GM19328 (cell line): ENCODE data around the gene MARCHF3.
A peak's percentile ranks its signal among the peaks of the same experiment; 100 is the strongest.

Experiments
- ATAC-seq: cut with Tn5 transposase; IDR thresholded peaks from one replicate; pipeline ENCODE4 v1.9.1; 2021; ENCODE audit warnings: mild to moderate bottlenecking, moderate library complexity; ENCODE audit not compliant: unreplicated experiment

The MARCHF3 gene

GRCh38 chr5:126884269-126884819, 146.0 kb downstream of the MARCHF3 start:
- ATAC-seq: no peak

- no peak for ATAC-seq
Observed at GRCh38 chr5:126883564-126884245, 146.7 kb downstream of the MARCHF3 start.

GRCh38 chr5:126881821-126882600, 148.3 kb downstream of the MARCHF3 start:
- no peak for ATAC-seq

GRCh38 chr5:126878634-126879033, 151.7 kb downstream of the MARCHF3 start:
- no peak for ATAC-seq

GRCh38 chr5:126878085-126878484, 152.3 kb downstream of the MARCHF3 start:
- ATAC-seq: no peak

- ATAC-seq: no peak
Observed at GRCh38 chr5:126877602-126878001, 152.8 kb downstream of the MARCHF3 start.

GRCh38 chr5:126875303-126875785, 155.0 kb downstream of the MARCHF3 start:
- ATAC-seq: no peak

- no peak for ATAC-seq
Observed at GRCh38 chr5:126872561-126873354, 157.6 kb downstream of the MARCHF3 start.

- no peak for ATAC-seq
Observed at GRCh38 chr5:126871441-126871840, 158.9 kb downstream of the MARCHF3 start.

GRCh38 chr5:126869005-126869451, 161.3 kb downstream of the MARCHF3 start:
- ATAC-seq: peak; percentile 69

GRCh38 chr5:126868338-126869004, 161.9 kb downstream of the MARCHF3 start:
- no peak for ATAC-seq

- ATAC-seq: no peak
Observed at GRCh38 chr5:126866851-126867636, 163.3 kb downstream of the MARCHF3 start.

- ATAC-seq: no peak
Observed at GRCh38 chr5:126865299-126865698, 165.1 kb downstream of the MARCHF3 start.

GRCh38 chr5:126864042-126864688, 166.2 kb downstream of the MARCHF3 start:
- no peak for ATAC-seq

GRCh38 chr5:126863402-126863801, 167.0 kb downstream of the MARCHF3 start:
- ATAC-seq: no peak

- no peak for ATAC-seq
Observed at GRCh38 chr5:126858441-126858840, 171.9 kb downstream of the MARCHF3 start.

GRCh38 chr5:126857472-126858410, 172.6 kb downstream of the MARCHF3 start:
- no peak for ATAC-seq

GRCh38 chr5:126855266-126855665, 175.1 kb downstream of the MARCHF3 start:
- ATAC-seq: no peak
